GM21526 (cell line): ENCODE data around the gene MOV10L1.

ENCODE experiments used
- ATAC-seq: cut with Tn5 transposase; IDR thresholded peaks from one replicate; pipeline ENCODE4 v1.9.1; 2021; ENCODE audit warnings: moderate library complexity; ENCODE audit not compliant: unreplicated experiment, low FRiP score

The MOV10L1 gene

DNA sequence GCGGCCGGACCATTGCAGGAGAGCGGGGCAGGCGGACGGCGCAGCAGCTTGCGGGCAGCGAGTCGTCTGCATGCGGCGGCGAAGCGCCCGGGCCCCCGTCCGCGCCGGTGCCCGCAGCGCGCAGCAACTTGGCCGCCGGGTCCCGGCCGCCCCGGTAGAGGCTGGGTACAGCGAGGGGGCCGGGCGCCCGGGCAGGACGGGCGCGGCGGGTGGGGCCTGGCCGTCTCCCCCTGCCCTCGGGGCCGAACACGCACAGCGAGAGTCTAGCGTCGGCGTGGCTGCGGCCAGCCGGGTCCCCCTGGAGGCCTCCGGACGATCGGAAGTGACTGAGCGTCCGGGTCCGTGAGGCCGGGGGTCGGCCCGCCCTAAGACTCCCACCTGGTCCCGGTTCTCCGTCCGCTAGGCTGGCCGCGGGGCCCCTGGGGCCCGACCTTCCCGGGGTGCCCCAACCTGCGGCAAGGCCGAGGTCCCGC, 95.1 kb downstream of the MOV10L1 start:
- no peak for ATAC-seq

DNA sequence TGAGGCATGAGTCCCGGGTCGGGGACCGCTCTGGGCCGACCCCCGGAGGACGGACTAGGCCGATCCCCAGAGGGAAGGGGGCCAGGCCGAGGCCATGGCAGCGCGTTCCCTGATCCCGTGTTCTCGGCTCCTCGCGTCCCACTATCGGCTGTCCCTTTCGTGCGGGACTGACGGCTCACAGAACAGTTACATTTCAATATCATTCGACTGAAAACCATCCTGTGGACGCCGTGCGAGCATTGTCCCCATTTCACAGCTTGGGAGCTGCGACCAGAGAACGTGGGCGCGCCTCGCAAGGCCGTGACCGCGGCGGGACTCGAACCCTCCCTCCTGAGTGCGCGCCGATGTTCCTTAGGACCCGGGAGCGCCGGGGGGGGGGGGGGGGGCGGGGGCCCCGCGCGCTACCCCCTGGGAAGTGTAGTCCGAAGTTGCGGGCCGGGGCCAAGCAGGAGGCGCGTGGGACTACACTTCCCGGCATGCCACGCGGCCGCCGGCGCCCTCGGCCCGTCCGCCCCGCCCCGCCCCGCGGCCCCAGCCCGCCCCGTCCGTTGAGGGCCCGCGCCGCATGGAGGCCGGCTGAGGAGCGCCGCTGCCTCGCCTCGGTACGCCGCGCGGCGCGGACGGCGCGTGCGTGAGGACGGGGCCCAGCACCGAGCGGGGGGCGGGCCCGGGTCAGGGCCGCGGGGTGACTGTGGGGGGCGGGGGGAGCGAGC, 95.7 kb downstream of the MOV10L1 start, which contains the start of gene TRABD:
TSS of gene TRABD (plus strand) at position 539 of the 713 bp plus-strand sequence. CDS start 7,148 bp downstream, outside the sequence.
- no peak for ATAC-seq

DNA sequence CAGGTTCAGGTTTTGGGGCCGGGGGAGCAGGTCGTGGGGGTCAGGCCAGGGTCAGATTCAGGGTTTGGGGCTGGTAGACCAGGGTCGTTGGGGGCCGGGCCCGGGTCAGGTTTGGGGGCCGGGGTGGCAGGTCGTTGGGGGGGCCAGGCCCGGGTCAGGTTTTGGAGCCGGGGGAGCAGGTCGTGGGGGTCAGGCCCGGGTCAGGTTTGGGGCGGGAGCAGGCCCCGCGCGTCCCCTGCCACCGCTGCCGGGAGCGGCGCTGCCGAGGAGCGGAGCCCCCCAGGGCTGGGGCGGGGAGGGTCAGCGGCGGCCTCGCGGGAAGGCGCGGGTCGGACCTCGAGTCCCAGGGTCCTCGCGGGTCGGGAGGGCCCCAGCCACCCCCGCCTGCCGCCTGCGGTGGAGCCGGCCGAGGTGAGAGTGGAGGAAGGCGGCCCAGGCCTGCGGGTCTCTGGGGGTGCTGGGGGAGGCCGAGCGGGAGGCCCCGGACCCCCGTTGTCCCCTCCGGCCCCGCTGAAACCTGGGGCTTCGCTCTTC, 96.4 kb downstream of the MOV10L1 start:
- ATAC-seq = no peak

DNA sequence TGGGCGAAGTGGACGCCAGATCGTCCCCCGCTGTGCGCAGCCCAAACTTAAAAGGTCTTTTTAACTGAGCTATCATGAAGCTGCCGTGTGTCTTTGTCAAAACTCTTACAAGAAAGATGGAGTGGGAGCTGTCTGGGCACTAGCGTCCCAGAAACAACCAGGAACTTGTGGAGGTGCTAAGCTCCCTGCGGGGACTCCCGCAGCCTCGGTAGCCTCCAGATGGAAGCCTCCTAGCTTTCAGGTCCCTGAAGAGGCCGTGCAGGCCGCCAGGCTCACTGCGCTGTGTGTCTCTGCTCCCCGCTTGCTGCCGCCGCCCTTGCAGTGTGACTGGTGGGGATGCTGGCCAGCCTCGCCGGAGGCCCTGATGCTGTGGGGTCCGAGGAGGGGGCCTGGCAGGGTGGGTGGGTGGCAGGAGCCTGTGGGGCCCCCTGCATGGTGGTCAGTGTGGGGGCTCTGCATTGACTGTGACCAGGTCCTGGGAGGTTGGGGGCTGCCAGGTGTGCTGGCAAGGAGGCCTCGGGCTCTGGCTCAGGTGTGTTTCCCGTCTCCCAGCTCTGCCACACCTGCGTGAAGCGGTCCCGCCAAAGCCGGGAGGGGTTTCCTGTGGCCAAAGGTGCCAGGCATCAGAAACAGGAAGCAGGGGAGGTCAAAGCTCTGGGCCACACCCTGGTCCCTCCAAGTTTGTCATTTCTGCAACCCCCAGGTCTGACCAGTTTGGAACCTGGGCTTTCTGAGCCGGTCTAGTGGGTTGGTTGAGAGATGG, 97.1 kb downstream of the MOV10L1 start:
- ATAC-seq = no peak

DNA sequence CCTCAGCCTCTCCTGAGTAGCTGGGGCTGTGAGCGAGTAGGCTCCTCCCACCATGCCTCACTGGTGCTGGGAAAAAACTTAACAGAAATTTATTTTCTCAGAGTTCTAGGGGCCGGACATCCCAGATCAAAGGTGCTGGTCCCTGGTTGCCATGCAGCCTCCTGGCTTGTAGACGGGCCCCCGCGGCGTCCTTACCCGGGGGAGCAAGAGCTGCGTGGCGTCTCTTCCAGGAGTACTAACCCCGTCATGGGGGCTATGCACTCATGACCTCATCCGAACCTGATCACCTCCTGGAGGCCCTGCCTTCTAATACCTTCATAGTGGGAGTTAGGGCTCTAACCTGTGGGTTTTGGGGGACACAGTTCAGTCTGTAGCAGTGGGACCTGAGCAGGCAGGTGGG, 98.5 kb downstream of the MOV10L1 start:
- ATAC-seq = no peak

DNA sequence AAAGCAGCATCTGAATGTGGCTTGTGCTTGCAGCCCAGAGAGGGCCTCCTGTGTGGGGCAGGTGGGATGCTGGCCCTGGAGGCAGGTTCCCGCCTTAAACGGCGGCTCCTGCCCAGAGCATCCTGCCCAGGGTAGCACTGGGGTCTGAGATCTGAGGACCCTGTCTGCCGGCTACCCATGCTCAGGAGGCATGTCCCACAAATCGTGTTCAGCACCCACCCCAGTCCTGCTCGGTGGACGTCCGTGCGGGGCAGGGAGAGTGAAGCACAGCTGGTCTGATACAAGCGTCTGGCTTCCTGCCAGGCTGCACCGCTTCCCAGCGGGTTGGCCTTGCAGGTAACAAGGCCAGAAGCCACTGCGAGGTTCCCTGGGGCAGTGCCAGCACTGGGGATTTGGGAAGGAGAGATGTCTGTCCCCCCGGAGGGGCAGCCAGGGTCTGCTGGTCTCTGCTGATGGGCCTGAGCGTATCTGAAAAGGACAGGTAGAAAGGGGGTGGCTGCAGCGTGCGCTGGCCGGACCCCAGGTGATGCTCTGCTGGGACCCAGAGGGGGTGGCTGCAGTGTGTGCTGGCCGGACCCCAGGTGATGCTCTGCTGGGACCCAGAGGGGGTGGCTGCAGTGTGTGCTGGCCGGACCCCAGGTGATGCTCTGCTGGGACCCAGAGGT, 99.5 kb downstream of the MOV10L1 start:
- no peak for ATAC-seq

DNA sequence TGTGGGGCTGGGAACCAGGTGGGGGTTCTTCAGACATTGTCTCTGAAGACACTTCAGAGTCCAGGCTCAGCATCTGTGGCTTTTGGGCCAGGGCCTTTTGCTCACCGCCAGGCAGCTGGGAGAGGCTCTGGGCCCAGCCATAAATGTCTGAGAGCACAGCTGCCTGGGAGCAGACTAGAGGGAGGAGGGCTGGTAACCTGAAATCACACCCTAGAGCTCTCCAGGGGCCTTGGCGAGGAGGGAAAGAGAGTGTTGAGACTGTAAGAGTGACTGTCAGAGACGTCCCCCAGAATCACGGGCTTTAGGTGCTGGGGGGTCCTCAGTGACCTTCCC, 100.0 kb downstream of the MOV10L1 start:
- no peak for ATAC-seq

DNA sequence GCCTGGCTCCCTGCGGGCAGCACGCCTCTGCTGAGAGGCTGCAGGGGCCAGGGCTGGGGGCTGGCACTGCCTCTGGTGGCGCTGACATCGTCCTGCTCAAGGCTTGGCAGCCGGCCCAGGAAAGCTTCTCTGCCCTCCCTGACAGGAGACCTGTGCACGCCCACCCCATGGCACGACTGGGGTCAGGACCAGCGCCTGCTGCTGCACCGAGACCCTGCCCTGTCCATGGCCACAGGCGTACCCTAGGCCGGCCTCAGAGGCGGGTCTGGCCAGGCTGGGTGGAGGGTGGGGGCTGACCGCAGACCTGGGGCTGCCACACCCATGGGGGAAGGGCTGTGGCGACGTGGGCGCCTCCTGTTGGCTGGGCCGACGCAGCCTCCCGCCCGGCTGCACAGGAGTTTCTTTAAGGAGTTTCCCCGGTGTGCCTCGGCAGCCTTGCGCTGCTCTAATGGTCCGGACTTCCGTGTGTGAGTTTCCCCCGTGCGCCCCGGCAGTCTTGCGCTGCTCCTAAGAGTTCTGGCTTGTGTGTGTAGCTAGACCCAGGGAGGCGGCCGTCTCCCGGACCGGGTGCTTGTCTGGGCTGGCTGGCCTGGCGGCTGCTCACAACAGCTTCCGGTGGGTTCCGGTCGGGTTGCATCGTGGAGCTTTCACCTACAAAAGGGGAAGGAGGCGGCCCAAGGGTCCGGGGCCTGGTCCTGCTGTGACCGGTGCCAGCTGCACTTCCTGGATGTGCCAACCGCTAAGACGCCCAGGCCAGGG, 100.6 kb downstream of the MOV10L1 start:
- no peak for ATAC-seq

DNA sequence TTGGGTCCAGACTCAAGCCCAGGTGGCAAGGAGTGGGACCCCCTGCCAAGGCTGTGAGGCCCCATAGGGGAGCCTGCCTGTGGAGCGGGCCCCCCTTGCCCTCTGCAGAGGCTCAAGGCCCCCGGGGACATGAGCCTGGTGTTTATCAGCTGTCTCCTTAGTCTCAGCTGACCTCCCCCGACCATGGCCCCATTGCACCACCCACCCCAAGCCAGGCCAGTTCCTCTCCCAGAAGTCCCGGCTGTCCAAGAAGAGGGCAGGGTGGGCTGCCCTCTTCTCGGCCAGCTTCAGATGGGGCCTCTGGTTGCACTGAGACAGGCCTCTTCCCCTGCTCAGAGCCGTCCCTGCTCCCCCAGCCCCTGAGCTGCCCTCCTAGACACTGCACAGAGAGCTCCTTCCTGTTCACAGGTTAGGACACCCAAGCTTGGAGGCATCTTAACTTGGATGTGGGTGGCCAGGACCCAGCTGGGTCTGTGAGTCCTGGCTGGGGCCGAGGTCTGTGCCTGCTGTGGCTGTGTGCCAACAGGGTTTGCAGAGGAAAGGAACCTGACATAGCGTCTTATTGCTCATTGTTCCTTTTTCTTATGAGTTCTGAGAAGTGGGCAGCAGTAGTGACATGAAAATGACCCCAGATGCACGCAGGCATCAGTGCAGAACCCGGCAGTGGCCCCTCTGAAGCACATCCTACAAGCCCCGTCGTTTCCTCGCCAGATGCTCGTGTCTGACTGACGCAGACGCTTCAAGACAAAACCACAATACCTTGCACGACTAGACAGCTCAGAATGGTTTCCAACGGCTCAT, 101.3 kb downstream of the MOV10L1 start:
- ATAC-seq = peak; percentile 27

DNA sequence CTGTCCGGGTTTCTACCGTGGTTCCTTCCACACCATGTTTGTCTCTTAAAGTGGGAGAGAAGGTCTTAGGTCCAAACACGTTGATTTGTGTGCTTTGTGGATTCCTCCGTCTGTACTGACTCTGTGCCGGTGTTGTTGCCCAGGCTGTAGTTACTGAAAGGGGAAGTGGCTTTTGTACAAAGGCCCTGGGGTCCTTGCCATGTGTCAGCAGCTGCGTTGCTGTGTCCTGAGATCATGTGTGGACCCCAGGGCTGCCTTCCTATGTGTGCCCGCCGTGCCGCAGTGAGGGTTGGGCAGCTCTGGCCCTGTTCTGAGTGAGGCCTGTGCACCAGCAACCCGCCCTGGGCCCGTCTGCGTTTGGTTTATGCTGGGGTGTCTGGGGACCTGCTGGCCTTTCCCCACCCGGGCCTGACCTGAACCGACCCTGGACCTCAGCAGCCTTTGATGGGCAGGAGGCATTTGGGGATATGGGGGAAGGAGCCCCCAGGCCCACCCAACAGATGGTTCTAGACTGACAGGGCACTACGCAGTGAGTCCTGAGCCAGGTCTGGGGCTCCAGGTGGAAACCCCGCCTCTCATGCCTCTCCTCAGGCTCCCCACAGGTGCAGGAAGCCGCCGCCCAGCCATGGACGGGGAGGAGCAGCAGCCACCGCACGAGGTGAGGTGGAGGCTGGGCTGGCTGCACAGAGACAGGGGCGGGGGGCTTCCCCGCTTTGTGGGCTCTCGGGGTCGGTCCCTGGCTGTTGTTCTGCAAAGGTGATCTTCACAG, 102.8 kb downstream of the MOV10L1 start:
- ATAC-seq = no peak

DNA sequence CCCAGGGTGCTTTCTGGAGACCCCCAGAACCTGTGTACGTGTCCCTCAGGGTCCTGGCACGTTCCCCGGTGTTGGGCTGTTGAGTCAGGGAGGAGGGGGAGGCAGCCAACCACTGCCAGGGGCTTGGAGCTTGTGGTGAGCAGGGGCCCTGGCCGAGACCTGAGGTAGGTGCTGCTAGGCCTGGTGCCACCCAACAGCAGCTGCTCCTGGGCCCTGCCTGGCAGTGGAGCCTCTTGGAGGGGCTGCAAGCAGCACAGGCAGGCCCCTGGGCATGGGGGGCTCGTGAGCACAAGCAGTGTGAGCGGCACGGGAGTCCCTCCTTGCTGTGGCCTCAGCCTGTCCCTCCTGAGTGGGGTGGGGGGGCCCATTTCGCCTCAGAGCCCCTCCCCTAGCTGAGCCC, 103.8 kb downstream of the MOV10L1 start:
- no peak for ATAC-seq

DNA sequence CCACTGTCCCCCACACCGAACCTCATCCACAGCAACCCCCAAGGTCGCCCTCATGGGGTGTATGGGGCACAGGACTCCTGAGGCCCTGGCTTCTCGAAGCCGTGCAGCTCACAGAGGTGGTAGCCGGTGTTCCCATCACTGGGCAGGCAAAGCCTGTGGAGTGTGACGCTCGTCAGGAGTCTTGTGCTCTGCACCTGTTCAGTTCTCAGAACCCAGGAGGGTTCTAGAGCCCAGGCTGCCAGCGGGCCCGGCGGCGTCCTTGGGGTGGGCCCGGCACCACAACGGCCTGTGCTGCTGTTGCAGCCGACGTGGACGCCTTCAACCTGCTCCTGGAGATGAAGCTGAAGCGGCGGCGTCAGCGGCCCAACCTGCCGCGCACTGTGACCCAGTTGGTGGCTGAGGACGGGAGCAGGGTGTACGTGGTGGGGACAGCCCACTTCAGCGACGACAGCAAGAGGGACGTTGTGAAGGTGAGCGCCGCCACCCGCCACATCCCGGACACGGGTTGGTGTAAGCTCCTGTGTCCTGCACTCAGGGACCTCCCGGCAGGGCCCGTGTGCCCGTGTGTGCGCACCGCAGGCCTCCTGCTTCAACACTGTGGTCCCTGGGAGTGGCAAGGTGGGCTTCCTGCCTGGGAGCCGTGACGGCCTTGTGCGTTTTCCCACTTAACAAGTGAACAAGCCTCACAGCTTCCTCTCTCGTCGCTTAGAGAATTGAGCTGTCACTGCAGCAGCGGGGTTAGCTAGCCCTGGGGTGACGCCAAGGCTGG, 104.4 kb downstream of the MOV10L1 start:
- ATAC-seq = no peak

DNA sequence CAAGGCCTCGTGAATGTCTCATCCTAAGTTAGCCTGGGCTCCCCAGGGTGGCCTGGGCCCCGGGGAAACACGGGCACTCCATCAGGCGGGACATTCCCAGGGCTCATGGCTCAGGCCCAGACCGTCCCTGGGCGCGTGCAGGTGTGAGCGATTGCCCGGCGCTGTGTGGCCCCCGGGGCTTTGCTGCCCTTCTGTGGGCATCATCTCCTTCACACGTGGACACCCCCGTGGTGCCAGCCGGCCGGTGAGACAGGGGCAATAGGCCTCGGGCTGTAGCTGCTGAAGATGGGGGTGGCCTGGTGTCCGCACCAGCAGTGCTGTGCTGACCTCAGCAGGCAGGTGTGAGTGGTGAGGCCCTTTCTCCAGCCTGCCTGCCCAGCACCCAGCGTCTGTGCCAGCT, 106.5 kb downstream of the MOV10L1 start:
- ATAC-seq = no peak

DNA sequence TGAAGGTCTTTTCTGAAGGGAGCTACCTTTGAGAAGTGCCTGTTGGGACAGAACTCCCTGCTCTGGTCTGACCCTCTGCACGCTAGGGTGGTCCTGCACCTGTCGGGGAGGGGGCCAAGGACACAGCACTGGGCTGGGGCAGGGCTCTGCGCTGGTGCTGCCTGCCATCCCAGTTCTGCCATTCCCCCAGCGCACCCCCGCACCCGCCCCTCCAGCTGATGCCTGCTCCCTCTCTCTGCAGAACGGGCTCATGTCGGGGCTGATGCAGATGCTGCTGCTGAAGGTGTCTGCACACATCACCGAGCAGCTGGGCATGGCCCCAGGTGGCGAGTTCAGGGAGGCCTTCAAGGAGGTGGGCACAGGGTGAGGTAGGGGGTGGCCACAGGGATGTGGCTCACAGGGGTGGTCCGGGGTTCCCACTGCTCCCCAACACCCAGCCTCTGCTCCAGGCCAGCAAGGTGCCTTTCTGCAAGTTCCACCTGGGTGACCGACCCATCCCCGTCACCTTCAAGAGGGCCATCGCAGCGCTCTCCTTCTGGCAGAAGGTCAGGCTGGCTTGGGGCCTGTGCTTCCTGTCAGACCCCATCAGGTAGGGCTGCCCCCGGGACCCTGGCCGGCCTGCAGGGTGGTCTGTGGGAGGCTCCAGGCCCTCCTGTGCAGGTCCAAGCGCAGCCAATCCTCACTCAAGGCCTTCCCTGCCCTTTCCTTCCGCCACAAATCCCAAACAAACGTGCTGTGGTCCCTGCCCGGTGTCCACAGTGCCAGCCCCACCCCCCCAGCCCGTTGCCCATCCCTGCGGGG, 107.4 kb downstream of the MOV10L1 start:
- ATAC-seq = no peak

DNA sequence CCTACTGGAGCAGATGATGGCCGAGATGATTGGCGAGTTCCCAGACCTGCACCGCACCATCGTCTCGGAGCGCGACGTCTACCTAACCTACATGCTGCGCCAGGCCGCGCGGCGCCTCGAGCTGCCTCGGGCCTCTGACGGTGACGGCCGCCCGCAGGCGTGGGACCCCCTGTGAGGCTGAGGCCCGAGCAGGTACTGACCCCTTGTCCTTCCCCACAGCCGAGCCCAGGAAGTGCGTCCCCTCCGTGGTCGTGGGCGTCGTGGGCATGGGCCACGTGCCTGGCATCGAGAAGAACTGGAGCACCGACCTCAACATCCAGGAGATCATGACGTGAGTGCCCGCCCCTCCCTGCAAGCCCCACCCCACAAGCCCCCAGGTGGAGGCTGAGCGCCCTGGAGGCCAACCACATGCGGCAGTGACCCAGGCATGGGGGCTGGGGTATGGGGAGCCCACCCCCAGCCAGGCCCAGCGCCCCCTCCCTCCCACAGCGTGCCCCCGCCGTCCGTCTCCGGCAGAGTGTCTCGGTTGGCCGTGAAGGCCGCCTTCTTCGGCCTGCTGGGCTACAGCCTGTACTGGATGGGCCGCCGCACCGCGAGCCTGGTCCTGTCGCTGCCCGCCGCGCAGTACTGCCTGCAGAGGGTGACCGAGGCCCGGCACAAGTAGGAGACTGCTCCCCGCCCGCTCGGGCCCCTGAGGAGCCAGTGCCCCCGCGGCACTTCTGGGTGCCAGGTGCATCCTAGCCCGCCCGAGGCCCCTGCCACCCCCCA, 108.2 kb downstream of the MOV10L1 start:
- no peak for ATAC-seq

DNA sequence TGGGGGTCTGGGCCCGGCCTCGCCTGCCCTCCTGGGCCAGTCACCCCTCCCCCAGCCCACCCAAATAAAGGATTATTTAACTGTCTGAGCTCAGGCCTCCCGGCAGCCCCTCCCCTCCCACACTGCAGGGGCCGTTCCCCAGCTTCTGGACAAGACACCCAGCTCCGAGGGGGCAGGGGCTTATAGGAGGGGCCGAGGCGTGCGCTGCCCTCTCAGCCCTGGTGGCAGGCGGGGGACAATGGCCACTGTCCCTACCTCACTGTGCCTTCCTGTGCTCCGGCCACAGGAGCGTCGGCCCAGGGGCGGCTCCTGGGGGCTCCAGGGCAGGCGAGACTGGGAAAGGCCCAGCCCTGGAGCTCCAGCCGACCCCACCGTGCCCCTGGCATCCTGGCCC, 108.8 kb downstream of the MOV10L1 start:
- ATAC-seq = no peak

DNA sequence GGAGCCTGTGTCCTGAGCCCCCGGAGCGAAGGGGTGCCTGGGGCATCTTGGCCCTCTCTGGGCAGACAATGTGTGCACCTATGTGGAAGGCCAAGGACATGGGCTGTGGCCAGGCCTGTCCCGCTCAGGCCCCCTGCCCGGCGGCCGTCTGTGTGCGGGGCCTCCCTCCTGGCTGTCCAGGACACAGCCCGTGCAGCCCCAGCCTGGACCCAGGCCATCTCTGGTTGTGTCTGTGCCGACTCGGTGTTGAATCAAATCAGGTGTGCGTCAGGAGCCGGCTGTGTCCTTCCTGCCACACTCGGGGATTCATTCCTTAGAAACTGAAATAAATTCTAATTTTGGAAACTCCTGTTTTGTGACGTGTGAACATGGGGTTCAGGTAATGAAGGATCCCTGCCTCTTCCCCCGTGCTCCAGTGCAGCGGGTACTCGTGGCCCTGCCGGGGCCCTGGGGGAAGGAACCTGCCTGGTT, 109.5 kb downstream of the MOV10L1 start:
- ATAC-seq = no peak
